Measurements from ENCODE around the gene DNASE1L1.

GRCh38 chrX:154433605-154434004 lies 24.6 kb upstream of the DNASE1L1 start:
- no peak for TF ChIP-seq CTCF (IDR thresholded peaks at IDR 0.05; ENCODE audit: insufficient read depth, low read depth, low read length)
- no peak for TF ChIP-seq EZH2 (IDR thresholded peaks at IDR 0.05; ENCODE audit: insufficient read depth, low read length)
